HEK293 (cell line): ENCODE measurements around the gene FAM120B.

Source experiments
- CTCF ChIA-PET: fragments of 350-600 bp; formaldehyde crosslinking; extraction: SDS; loops from one replicate; lab custom pipeline; 2021; ENCODE audit warnings: antibody characterized with exemption; lab: Yijun Ruan, JAX
- POLR2A ChIA-PET: fragments of 300-600 bp; formaldehyde crosslinking; extraction: SDS; loops from one replicate; lab custom pipeline; 2020; ENCODE audit warnings: antibody characterized with exemption, inconsistent platforms; lab: Yijun Ruan, JAX
- H3K27ac ChIP-seq: fragments of 200-500 bp; sonication (Bioruptor generic); 2 replicates; pipeline ENCODE4 v1.5.1; 2014; ENCODE audit warnings: low read depth, low read length, control low read depth, inconsistent platforms; ENCODE audit errors: extremely low read depth
- H3K36me3 ChIP-seq, 2 experiments: fragments of 200-500 bp in 1 of 2; sonication (Bioruptor generic) in 1 of 2; 1 replicate in 1 of 2; 2 replicates in 1 of 2; pipeline ENCODE4 v1.5.1; 2014 to 2017; ENCODE audit warnings: inconsistent platforms in 2 of 2, low read length in 2 of 2; ENCODE audit not compliant: control insufficient read depth in 2 of 2, insufficient read depth in 1 of 2
- H3K4me1 ChIP-seq: fragments of 200-500 bp; sonication (Bioruptor generic); 2 replicates; pipeline ENCODE4 v1.5.1; 2014; ENCODE audit warnings: mild to moderate bottlenecking, low read length, inconsistent platforms; ENCODE audit not compliant: control insufficient read depth, insufficient read depth
- H3K4me3 ChIP-seq: 2 replicates; pipeline ENCODE4 v1.5.1; 2011; ENCODE audit warnings: low read depth, mild to moderate bottlenecking, control low read depth, low read length, moderate library complexity
- H3K9me3 ChIP-seq: fragments of 200-500 bp; sonication (Bioruptor generic); 2 replicates; pipeline ENCODE4 v1.5.1; 2014; ENCODE audit warnings: low read depth, low read length, inconsistent platforms; ENCODE audit not compliant: control insufficient read depth, insufficient read depth
- GLI4 ChIP-seq: fragments of 450-650 bp; formaldehyde crosslinking; IDR thresholded peaks from 2 replicates; pipeline ENCODE4 v1.5.1; 2016; ENCODE audit warnings: missing biosample characterization, missing genetic modification characterization
- GLIS2 ChIP-seq: fragments of 450-650 bp; formaldehyde crosslinking; IDR thresholded peaks from 2 replicates; pipeline ENCODE4 v1.5.1; 2016; ENCODE audit warnings: missing biosample characterization, missing genetic modification characterization
- HOXA7 ChIP-seq: sonication (generic); formaldehyde crosslinking; IDR thresholded peaks from 2 replicates; pipeline ENCODE4 v1.8.1; 2022; ENCODE audit warnings: missing genetic modification reagents, borderline replicate concordance
- MEIS1 ChIP-seq: sonication (generic); formaldehyde crosslinking; IDR thresholded peaks from 2 replicates; pipeline ENCODE4 v1.8.1; 2022; ENCODE audit warnings: missing genetic modification reagents, mild to moderate bottlenecking, borderline replicate concordance
- PRDM6 ChIP-seq: fragments of 450-650 bp; formaldehyde crosslinking; IDR thresholded peaks from 2 replicates; pipeline ENCODE4 v1.5.1; 2017; ENCODE audit warnings: missing biosample characterization, missing genetic modification characterization
- SETDB1 ChIP-seq: IDR thresholded peaks from one replicate; pipeline ENCODE4 v1.6.1; 2017; ENCODE audit warnings: mild to moderate bottlenecking, low read length, moderate library complexity, mixed read lengths; ENCODE audit not compliant: insufficient read length
- ZBTB10 ChIP-seq: fragments of 450-650 bp; formaldehyde crosslinking; IDR thresholded peaks from 2 replicates; pipeline ENCODE4 v1.5.1; 2016; ENCODE audit warnings: missing biosample characterization, missing genetic modification characterization
- ZBTB26 ChIP-seq: fragments of 450-650 bp; formaldehyde crosslinking; optimal IDR thresholded peaks from 2 replicates; pipeline ENCODE3; 2016; ENCODE audit warnings: missing biosample characterization, mild to moderate bottlenecking, missing genetic modification characterization
- ZBTB8A ChIP-seq: fragments of 450-650 bp; formaldehyde crosslinking; IDR thresholded peaks from 2 replicates; pipeline ENCODE4 v1.5.1; 2016; ENCODE audit warnings: missing biosample characterization, missing genetic modification characterization
- ZEB2 ChIP-seq: fragments of 450-650 bp; formaldehyde crosslinking; IDR thresholded peaks from 2 replicates; pipeline ENCODE4 v1.5.1; 2016; ENCODE audit warnings: missing biosample characterization, missing genetic modification characterization
- ZFP37 ChIP-seq: fragments of 450-650 bp; formaldehyde crosslinking; IDR thresholded peaks from 2 replicates; pipeline ENCODE4 v1.5.1; 2016; ENCODE audit warnings: missing biosample characterization, missing genetic modification characterization
- ZNF174 ChIP-seq: fragments of 450-650 bp; formaldehyde crosslinking; IDR thresholded peaks from 2 replicates; pipeline ENCODE4 v1.5.0; 2017; ENCODE audit warnings: missing biosample characterization, mild to moderate bottlenecking, missing genetic modification characterization
- ZNF239 ChIP-seq: fragments of 450-650 bp; formaldehyde crosslinking; IDR thresholded peaks from 2 replicates; pipeline ENCODE4 v1.5.1; 2016; ENCODE audit warnings: missing biosample characterization, missing genetic modification characterization
- ZNF514 ChIP-seq: fragments of 450-650 bp; formaldehyde crosslinking; IDR thresholded peaks from 2 replicates; pipeline ENCODE4 v1.5.1; 2016; ENCODE audit warnings: missing biosample characterization, missing genetic modification characterization
- ZNF544 ChIP-seq: fragments of 450-650 bp; formaldehyde crosslinking; IDR thresholded peaks from 2 replicates; pipeline ENCODE4 v1.5.0; 2017; ENCODE audit warnings: missing biosample characterization, missing genetic modification characterization
- ZNF549 ChIP-seq: fragments of 450-650 bp; IDR thresholded peaks from 2 replicates; pipeline ENCODE4 v1.5.1; 2018; ENCODE audit warnings: missing biosample characterization, missing genetic modification characterization, mild to moderate bottlenecking, inconsistent platforms, moderate library complexity
- ZNF555 ChIP-seq: fragments of 450-650 bp; formaldehyde crosslinking; conservative IDR thresholded peaks from 2 replicates; pipeline ENCODE4 v1.5.1; 2017; ENCODE audit warnings: missing biosample characterization, mild to moderate bottlenecking, missing genetic modification characterization, inconsistent platforms
- ZNF629 ChIP-seq: fragments of 450-650 bp; formaldehyde crosslinking; IDR thresholded peaks from 2 replicates; pipeline ENCODE4 v1.5.1; 2017; ENCODE audit warnings: missing biosample characterization, missing genetic modification characterization
- ZNF792 ChIP-seq: fragments of 450-650 bp; formaldehyde crosslinking; IDR thresholded peaks from 2 replicates; pipeline ENCODE4 v1.5.1; 2016; ENCODE audit warnings: missing biosample characterization, missing genetic modification characterization

The FAM120B gene

GRCh38 chr6:170313716-170314295 is 7.2 kb downstream of the FAM120B start (continued):
- TF ChIP-seq PRDM6 (no peak), ZBTB10 (no peak), ZEB2 (tag by site-specific recombination) (no peak), ZFP37 (tag by site-specific recombination) (no peak), GLI4 (tag by site-specific recombination) (no peak), ZNF629 (tag by site-specific recombination) (no peak), ZNF544 (tag by site-specific recombination) (no peak), GLIS2 (tag by site-specific recombination) (no peak), ZNF514 (tag by site-specific recombination) (no peak), ZNF549 (tag by site-specific recombination) (no peak)

- Histone ChIP-seq H3K36me3 (peaks cover 0 to 49% of the 10 kb centered on the region in 2 experiments; a peak in 2 of 3 replicates), H3K4me3 (no peak overlapping the region), H3K4me1 (no peaks in the 10 kb centered on the region), H3K9me3 (no peaks in the 10 kb centered on the region), H3K27ac (no peak overlapping the region)
- ChIA-PET CTCF (interaction anchor here (0.6 kb wide), 1 partner anchor 16 kb away, joined by 3 read pairs; no protein-coding TSS in a partner anchor), POLR2A (no interaction called here)
- TF ChIP-seq ZNF239 (tag by site-specific recombination) (no peak), ZBTB8A (tag by site-specific recombination) (no peak), ZBTB26 (tag by site-specific recombination) (no peak), MEIS1 (no peak), ZNF555 (tag by site-specific recombination) (no peak)
These were observed 8.4 kb downstream of the FAM120B start for GRCh38 chr6:170314983-170315382.

GRCh38 chr6:170316071-170316470 is 9.5 kb downstream of the FAM120B start:
- Histone ChIP-seq H3K27ac (no peak overlapping the region), H3K4me1 (no peaks in the 10 kb centered on the region), H3K36me3 (peaks cover 0 to 51% of the 10 kb centered on the region in 2 experiments; a peak in 2 of 3 replicates), H3K4me3 (no peak overlapping the region), H3K9me3 (no peaks in the 10 kb centered on the region)
- ChIA-PET CTCF (no interaction called here), POLR2A (no interaction called here)
- TF ChIP-seq ZNF792 (tag by site-specific recombination) (no peak), HOXA7 (CRISPR knock-in tag) (no peak), ZNF174 (tag by site-specific recombination) (no peak), SETDB1 (peak; percentile 37)
